ENCODE measurements around the gene RHBDL2.
"Not testable (repeated sequence)": the region's sequence is repeated elsewhere in the genome, so short reads cannot be mapped to it uniquely, and the experiment has no call there.

Gene RHBDL2

DNA sequence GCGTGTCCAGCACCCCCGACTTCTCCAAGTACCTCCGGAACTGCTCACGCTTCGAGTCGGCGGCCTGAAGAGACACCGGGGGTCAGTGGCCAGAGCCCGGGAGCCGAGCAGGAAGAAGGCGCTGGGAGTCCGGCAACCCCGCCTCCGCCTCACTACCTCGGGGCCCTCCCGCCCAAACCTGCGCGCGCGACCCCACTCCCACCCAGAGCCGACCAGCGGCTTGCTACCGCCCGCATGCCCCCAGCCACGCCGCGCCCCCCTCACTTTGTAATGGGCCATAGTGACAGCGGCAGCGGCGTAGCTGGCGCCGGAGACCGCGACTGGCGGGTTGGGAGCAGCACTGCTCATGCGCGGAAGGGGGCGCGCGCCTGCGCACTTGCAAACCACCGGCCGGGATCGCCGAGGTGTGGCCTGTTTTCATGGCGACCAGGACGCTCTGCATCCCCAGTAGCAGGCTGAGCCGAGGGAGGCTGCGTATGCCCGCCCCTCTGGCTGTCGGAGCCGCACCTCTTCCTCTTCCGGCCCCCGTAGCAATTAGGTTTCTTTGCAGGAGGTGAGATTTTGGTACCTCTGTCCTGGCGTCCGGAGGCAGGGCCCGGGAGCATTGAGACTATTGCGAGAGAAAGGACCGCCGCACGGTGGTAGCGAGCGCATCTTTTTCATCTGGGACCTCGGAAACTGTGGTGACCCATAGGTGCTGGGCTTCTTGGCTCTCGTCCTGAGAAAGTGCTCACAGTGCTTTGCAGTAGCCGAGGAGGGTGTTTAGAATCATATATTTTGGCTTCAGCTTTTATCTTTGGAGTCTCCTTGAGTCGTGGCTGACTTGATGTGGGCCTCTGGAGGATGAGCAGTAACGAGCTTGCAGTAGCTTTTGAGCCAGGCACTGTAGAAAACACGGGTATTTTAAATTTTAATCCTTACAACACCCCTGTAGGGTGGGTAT is 68.3 kb downstream of the RHBDL2 start, which contains the start of gene MYCBP:
Gene MYCBP, minus strand, starts transcription at position 322 of the 943 bp plus-strand sequence. Its CDS starts 43 bp downstream, at position 279.
- peak; percentile 98 for DNase-seq

DNA sequence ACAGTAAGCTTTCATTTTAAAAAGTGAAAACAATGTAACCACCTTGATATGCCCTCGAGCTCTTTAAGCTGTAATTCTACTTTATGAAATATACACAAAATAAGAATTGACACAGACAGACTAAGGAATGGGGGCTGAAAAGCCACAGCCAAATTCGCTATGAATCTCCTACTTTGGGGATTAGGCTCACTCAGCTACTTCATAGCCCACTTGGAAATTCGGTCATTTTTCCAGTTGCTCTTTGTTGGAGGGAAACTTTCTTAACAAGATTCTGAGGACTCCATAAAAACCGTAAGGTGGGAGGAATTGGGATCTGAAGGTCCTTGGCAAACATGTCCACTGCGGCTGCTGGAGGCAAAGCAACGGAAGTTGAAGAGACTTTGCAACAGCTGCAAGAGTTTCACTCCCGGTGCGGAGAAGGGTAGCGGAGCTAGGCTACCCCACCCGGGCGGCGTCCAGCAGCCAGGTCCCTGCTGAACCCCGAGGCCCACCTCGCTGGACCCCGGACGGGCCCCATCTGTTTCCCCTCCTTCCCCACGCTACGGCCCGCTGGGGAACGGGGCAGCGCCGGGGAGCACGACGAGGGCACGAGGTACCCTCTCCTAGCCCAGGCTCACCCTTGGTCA is 69.1 kb downstream of the RHBDL2 start:
- DNase-seq: no peak

DNA sequence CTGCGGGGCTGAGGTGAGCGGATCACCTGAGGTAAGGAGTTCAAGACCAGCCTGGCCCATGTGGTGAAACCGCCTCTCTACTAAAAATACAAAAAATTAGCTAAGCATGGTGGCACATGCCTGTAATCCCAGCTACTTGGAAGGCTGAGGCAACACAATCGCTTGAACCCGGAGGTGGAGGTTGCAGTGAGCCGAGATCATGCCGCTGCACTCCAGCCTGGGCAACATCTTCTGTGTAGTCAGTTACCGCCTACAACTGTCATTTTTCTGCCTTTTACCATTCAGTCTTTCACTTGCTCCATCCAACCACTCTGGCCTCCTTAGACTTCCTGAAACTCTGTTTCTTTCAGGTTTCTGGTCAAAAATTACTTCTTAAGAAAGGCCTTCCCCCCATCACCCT is 70.6 kb downstream of the RHBDL2 start:
- DNase-seq: no peak

GRCh38 chr1:38867208-38867607 is 74.4 kb downstream of the RHBDL2 start:
- no peak for DNase-seq

DNA sequence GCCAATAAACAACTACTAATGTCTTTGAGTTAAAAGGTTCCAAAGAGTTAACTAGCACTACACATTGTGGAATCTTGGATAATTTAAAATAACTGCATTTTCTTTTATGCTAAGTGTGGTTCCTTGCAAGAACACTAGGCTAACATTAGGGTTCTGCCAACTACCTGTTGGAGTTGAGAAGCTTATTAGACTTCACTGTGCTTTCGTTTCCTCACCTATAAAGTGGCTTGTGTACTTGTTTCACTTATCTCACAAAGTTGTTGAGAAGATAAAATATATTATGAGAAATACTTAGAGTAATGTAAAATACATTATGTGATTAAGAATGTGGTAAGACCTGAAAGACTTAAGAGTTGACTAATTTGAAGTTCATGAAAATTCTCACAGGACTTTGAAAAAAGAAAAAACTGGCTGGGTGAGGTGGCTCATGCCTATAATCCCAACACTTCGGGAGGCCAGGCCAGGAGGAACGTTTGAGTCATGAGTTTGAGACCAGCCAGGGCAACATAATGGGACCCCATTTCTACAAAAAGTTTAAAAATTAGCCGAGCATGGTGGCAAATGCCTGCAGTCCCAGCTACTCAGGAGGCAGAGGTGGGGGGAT is 76.4 kb downstream of the RHBDL2 start:
- no peak for DNase-seq

- no peak for DNase-seq
Measured at GRCh38 chr1:38860454-38860795, 81.2 kb downstream of the RHBDL2 start.

GRCh38 chr1:38859561-38860453 is 81.8 kb downstream of the RHBDL2 start, which contains the start of gene RRAGC:
Gene RRAGC, minus strand, starts transcription at chr1:38859772. Its CDS starts 126 bp downstream, at chr1:38859646.
- DNase-seq: peak; percentile 98

GRCh38 chr1:38858833-38859560 is 82.6 kb downstream of the RHBDL2 start:
- DNase-seq: peak; percentile 78

- DNase-seq: no peak
Measured at GRCh38 chr1:38852780-38853179, 88.8 kb downstream of the RHBDL2 start.

DNA sequence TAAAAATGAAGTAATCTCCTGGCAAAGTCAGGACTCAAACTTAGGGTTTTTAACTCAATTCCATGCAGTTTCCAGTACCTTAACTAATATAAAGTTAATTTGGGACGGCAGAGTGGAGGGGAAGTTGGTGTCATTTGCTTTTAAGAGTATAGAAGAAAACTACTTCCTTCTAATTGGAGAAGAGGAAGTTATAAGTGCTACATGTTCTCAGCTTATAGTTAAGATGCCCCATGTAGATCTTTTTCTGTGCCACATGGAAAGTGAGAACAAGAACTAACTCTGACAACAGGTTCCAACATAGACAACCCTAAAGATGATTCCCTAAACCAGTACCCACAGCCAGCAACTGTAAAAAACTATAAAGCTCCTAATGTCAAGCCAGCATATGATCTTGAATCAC is 93.6 kb downstream of the RHBDL2 start:
- no peak for DNase-seq

DNA sequence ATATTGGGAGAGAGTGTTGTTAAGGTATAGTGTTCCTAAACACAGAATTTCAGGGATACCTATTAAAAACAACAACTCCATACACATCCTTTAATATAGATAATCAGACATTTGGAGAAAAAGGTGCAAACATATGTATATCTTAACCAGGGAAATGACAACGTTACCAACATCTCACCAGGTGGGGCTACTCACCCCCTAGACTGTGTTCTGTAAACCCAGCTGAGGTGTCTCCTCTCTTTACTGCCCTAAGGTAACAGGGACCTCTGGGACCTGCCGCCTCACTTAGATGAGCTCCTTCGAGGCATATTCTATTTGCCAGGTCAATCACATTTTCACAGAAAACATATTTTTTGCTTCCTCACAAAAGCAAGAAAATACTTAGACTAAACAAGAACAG is 95.4 kb downstream of the RHBDL2 start:
- DNase-seq: no peak

- DNase-seq: not testable (repeated sequence)
Measured at GRCh38 chr1:38845088-38845487, 96.5 kb downstream of the RHBDL2 start.

GRCh38 chr1:38840281-38840680 is 101.3 kb downstream of the RHBDL2 start:
- DNase-seq: no peak

- no peak for DNase-seq
Measured at GRCh38 chr1:38839363-38839762, 102.3 kb downstream of the RHBDL2 start.

DNA sequence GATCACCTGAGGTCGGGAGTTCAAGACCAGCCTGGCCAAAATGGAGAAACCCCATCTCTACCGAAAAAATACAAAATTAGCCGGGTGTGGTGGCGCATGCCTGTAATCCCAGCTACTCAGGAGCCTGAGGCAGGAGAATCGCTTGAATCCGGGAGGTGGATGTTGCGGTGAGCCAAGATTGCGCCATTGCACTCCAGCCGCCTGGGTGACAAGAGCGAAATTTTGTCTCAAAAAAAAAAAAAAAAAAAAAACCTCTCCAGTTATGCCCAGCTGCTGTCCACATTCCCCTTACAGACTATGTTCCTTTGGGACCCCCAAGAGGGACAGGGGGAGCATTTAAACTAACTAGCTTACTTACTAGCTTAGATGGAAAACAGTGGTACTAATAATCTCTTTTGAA is 105.3 kb downstream of the RHBDL2 start:
- not testable (repeated sequence) for DNase-seq
